SK-MEL-5 (cell line): ENCODE results near the gene PJA1. TPM values are rescaled to one million over a fixed set of nuclear protein-coding genes. Genes with fewer than 3 reads are reported as not detected.

Experiments
- DNase-seq: peaks from one replicate; pipeline ENCODE4 v3.0.0-alpha.2; 2016; ENCODE audit warnings: low read depth, low spot score
- in situ Hi-C: cut with HindIII; loops from 2 replicates; pipeline ENCODE4 v1.10.0; 2016; ENCODE audit warnings: low sequenced_read_pairs, high pct_unique_total_duplicates, low pct_unique_long_range_greater_than_20kb
- total RNA-seq: library from RNA; depleted of rRNA; stranded (reverse); fragments of >200 nt; shearing (Covaris generic); gene quantifications from 2 replicates; pipeline ENCODE4 v1.2.3, GENCODE V29; 2014

The PJA1 gene
- total RNA-seq, 1 experiment from 2014 or later = 28.1 TPM

- in situ Hi-C loops = no loop called here
- DNase-seq = peak; percentile 50
These were observed 34.8 kb downstream of the PJA1 start for GRCh38 chrX:69130439-69130838.

DNA sequence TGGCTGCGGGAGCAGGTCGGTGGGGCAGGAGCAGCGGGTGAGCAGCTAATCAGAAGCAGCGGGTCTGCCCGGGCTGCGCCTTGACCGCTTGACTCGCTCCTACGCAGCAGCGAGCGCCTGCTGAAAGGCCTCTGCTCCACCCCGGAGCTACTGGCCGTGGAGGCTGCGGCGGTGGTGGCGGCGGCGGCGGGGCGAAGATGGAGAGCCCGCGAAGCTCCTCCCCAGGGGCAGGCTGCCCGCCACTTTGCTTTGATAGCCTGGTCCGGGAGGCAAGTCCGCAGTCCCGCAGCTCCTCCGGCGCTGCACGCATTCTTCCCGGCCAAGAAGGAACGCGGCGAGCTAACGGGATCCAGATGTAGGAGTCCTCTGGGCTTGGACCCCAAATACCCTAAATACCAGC lies 36.7 kb downstream of the PJA1 start:
- no peak for DNase-seq
- in situ Hi-C loops = no loop called here

- no peak for DNase-seq
- in situ Hi-C loops = no loop called here
These were observed 37.8 kb downstream of the PJA1 start for GRCh38 chrX:69127466-69127865.

DNA sequence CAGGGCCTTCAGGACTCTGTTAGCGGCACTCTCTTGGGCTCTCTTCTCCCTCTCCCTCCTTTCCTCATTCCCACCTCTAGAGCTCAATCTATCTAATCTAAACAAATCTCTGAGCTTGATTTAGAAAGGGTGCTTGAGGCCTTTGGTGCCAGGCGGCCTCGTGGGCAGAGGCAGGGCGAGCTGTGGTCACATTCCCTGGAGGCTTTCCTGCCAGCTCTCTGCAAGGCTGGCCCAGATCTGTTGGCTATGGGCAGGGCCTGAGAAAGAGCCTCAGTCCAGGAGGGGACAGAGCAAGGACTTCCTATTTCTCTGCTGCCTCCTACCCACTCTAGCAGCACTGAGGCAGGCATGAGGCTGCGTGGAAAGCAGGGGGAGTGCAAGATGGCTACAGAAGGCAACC lies 38.6 kb downstream of the PJA1 start:
- in situ Hi-C loops = no loop called here
- no peak for DNase-seq

DNA sequence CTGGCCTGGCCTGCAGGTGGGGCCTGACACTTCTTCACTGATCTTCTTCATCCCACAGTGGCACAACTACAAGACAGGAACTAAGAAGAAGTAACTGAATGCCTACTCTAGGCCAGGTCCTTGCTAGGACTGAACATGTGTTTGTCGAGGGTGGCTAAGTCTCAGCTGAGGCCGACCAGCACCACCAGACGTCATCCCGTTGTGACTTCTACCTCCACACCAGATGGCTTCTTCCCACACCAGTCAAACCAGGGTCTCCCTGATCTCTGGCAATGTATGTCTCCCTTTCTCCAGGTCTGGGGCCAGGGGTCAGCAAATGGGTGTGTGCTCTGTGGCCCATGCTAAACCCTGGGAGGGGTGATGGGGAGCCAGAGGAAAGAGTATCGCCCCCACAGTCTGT lies 40.2 kb downstream of the PJA1 start:
- no peak for DNase-seq
- in situ Hi-C loops = no loop called here

- DNase-seq = no peak
- in situ Hi-C loops = no loop called here
These were observed 41.1 kb downstream of the PJA1 start for GRCh38 chrX:69124108-69124507.

DNA sequence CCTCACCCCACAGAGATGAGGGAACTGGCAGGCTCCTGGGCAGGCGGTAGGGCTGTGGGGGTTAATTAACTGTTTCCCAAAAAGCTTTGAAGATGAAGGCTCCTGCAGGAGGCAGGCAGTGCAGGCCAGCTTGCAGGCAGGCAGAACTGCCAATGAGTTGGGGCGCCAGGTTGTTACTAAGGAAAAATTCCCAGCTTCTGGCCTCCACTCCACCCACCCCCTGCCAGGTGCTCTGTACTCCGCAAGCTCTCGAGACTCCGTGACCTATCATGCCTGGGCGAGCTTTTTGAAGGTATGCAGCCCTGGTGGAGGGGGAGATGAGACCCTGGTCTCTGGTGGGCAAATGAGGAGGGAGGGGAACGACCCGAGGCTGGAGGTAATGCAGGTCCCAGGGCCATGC lies 41.8 kb downstream of the PJA1 start:
- DNase-seq = no peak
- in situ Hi-C loops = no loop called here

DNA sequence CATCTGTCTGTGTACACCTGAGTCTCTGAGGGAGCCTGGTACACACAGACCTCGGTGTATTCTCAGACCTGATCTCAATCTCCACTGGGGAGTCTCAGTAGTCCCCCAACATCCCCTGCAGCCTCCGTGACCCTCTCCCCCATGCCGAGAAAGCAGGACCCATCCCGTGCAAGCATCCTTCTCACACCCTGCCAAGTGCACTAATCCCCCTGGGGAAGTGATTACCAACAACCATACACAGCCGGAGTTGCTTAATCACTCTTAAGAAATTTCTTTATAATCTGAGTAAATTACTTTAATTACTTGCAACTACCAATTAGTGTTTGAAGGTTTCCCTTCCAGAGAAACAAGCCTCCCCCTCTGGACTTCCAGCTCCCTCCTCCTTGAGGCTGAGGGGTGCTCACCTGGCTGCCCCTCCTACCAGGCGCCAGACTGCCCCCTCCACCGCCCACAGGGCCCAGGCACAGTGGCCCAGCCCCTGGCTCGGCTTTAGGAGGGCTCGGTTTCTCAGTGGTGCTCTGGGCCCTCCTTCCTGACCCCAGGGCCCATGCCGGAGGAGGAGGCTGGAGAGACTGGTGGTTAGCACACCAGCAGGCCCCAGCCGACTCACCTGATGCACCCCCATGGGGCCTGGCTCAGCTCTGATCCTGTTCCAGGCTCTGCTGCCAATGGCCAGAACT lies 43.8 kb downstream of the PJA1 start:
- in situ Hi-C loops = no loop called here

GRCh38 chrX:69120476-69120875 lies 44.8 kb downstream of the PJA1 start:
- in situ Hi-C loops = no loop called here
- no peak for DNase-seq

More for the DNA sequence above, 43.8 kb downstream of the PJA1 start:
- no peak for DNase-seq

- in situ Hi-C loops = no loop called here
- no peak for DNase-seq
These were observed 46.1 kb downstream of the PJA1 start for GRCh38 chrX:69119122-69119521.

- no peak for DNase-seq
- in situ Hi-C loops = no loop called here
These were observed 47.3 kb downstream of the PJA1 start for GRCh38 chrX:69117876-69118526.

- no peak for DNase-seq
- in situ Hi-C loops = no loop called here
These were observed 49.2 kb downstream of the PJA1 start for GRCh38 chrX:69116077-69116476.

GRCh38 chrX:69113723-69114122 lies 51.5 kb downstream of the PJA1 start:
- in situ Hi-C loops = no loop called here
- DNase-seq = no peak
